Measurements from ENCODE around the gene RAE1.

RAE1 gene

GRCh38 chr20:57404419-57405072 lies 53.5 kb downstream of the RAE1 start:
- TF ChIP-seq NFIC (IDR thresholded peaks at IDR 0.05) (no peak), USF1 (IDR thresholded peaks at IDR 0.05) (no peak), TEAD4 (IDR thresholded peaks at IDR 0.05) (no peak), YY1 (IDR thresholded peaks at IDR 0.05; ENCODE audit: low read depth) (no peak), TCF12 (IDR thresholded peaks at IDR 0.05; ENCODE audit: low read depth) (no peak), REST (IDR thresholded peaks at IDR 0.05; ENCODE audit: low read depth) (no peak), ZBTB7A (IDR thresholded peaks at IDR 0.05; ENCODE audit: low read depth) (no peak), RAD21 (IDR thresholded peaks at IDR 0.05; ENCODE audit: low read depth) (no peak), CEBPB (IDR thresholded peaks at IDR 0.05) (no peak), MAX (IDR thresholded peaks at IDR 0.05) (no peak), EP300 (IDR thresholded peaks at IDR 0.05; ENCODE audit: borderline replicate concordance) (no peak), FOXM1 (IDR thresholded peaks at IDR 0.05; ENCODE audit: borderline replicate concordance, low read depth) (no peak), EGR1 (IDR thresholded peaks at IDR 0.05) (no peak), TAF1 (IDR thresholded peaks at IDR 0.05; ENCODE audit: low read depth) (no peak), CREB1 (IDR thresholded peaks at IDR 0.05; ENCODE audit: low read depth) (no peak)

DNA sequence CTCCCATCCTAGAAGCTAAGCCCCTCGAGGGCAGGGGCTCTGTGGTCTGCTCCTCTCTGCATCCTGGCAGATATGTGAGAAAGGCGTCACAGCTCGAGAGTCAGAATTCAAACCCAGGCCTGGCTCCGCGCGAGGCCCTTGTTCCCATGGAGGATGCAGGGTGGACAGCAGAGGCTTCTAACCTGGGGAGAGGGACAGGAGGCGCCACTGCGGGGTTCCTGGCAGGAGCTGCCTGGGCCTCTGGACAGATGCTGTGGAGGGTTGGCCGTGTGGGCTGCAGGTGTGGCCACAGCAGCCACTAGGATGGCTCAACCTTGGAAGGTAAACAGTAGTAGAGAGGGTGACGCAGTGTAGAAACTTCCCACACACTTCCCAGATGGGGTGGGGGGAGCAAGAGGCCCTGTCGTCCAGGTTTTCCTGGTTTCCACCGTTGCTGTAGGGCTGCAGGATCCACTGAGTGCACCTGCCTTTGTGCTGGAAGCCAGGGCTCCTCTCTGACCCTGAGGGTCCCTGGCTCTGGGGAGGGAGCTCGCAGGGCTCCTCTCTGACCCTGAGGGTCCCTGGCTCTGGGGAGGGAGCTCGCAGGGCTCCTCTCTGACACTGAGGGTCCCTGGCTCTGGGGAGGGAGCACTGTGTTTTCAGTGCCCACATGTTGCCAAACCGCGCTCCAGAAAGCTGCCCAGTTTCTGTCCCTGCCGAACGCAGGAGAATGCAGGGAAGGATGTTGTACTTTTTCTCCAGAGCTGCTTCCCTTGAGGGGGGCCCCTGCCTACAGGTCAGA lies 54.4 kb downstream of the RAE1 start:
- TF ChIP-seq TCF12 (IDR thresholded peaks at IDR 0.05; ENCODE audit: low read depth), result no peak

DNA sequence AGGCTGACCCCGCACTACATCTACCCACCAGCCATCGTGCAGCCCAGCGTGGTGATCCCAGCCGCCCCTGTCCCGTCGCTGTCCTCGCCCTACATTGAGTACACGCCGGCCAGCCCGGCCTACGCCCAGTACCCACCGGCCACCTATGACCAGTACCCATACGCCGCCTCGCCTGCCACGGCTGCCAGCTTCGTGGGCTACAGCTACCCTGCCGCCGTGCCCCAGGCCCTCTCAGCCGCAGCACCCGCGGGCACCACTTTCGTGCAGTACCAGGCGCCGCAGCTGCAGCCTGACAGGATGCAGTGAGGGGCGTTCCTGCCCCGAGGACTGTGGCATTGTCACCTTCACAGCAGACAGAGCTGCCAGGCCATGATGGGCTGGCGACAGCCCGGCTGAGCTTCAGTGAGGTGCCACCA lies 56.5 kb downstream of the RAE1 start:
- TF ChIP-seq FOXM1 (IDR thresholded peaks at IDR 0.05; ENCODE audit: borderline replicate concordance, low read depth) (no peak), TCF12 (IDR thresholded peaks at IDR 0.05; ENCODE audit: low read depth) (no peak), EGR1 (IDR thresholded peaks at IDR 0.05) (no peak), CREB1 (IDR thresholded peaks at IDR 0.05; ENCODE audit: low read depth) (no peak), REST (IDR thresholded peaks at IDR 0.05; ENCODE audit: low read depth) (no peak), USF1 (IDR thresholded peaks at IDR 0.05) (no peak), EP300 (IDR thresholded peaks at IDR 0.05; ENCODE audit: borderline replicate concordance) (no peak), CEBPB (IDR thresholded peaks at IDR 0.05) (no peak), TEAD4 (IDR thresholded peaks at IDR 0.05) (no peak), TAF1 (IDR thresholded peaks at IDR 0.05; ENCODE audit: low read depth) (no peak), NFIC (IDR thresholded peaks at IDR 0.05) (no peak), ZBTB7A (IDR thresholded peaks at IDR 0.05; ENCODE audit: low read depth) (no peak), YY1 (IDR thresholded peaks at IDR 0.05; ENCODE audit: low read depth) (no peak), MAX (IDR thresholded peaks at IDR 0.05) (no peak), RAD21 (IDR thresholded peaks at IDR 0.05; ENCODE audit: low read depth) (no peak)

DNA sequence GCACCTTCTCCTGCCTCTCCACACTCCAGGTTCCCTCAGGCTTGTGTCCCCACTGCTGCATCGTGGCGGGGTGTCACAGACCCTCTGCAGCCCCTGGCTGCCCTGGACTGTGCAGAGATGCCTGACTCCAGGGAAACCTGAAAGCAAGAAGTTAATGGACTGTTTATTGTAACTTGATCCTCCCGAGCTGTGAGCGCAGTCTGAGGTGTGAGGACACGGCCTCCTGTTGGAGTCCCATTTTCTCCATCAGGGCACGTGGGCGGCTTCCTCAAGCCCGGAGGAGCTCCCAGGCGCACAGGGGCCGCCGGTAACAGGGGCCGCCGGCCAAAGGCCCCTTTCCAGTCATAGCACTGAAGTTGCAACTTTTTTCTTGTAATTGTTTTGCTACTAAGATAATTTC lies 57.1 kb downstream of the RAE1 start:
- TF ChIP-seq MAX (IDR thresholded peaks at IDR 0.05), result peak; percentile 88
- TF ChIP-seq CEBPB (IDR thresholded peaks at IDR 0.05), result no peak
- no peak for TF ChIP-seq YY1 (IDR thresholded peaks at IDR 0.05; ENCODE audit: low read depth)
- TF ChIP-seq FOXM1 (IDR thresholded peaks at IDR 0.05; ENCODE audit: borderline replicate concordance, low read depth), result no peak
- TF ChIP-seq TAF1 (IDR thresholded peaks at IDR 0.05; ENCODE audit: low read depth), result no peak
- TF ChIP-seq EP300 (IDR thresholded peaks at IDR 0.05; ENCODE audit: borderline replicate concordance), result no peak

GRCh38 chr20:57408536-57409233 lies 57.6 kb downstream of the RAE1 start:
- TF ChIP-seq NFIC (IDR thresholded peaks at IDR 0.05), result no peak
- TF ChIP-seq YY1 (IDR thresholded peaks at IDR 0.05; ENCODE audit: low read depth), result no peak
- no peak for TF ChIP-seq TEAD4 (IDR thresholded peaks at IDR 0.05)
- no peak for TF ChIP-seq TAF1 (IDR thresholded peaks at IDR 0.05; ENCODE audit: low read depth)
- no peak for TF ChIP-seq EP300 (IDR thresholded peaks at IDR 0.05; ENCODE audit: borderline replicate concordance)
- no peak for TF ChIP-seq RAD21 (IDR thresholded peaks at IDR 0.05; ENCODE audit: low read depth)
- no peak for TF ChIP-seq FOXM1 (IDR thresholded peaks at IDR 0.05; ENCODE audit: borderline replicate concordance, low read depth)
- no peak for TF ChIP-seq CEBPB (IDR thresholded peaks at IDR 0.05)
- no peak for TF ChIP-seq USF1 (IDR thresholded peaks at IDR 0.05)
- TF ChIP-seq MAX (IDR thresholded peaks at IDR 0.05), result no peak
- no peak for TF ChIP-seq TCF12 (IDR thresholded peaks at IDR 0.05; ENCODE audit: low read depth)
- TF ChIP-seq ZBTB7A (IDR thresholded peaks at IDR 0.05; ENCODE audit: low read depth), result no peak
- no peak for TF ChIP-seq EGR1 (IDR thresholded peaks at IDR 0.05)
- TF ChIP-seq CREB1 (IDR thresholded peaks at IDR 0.05; ENCODE audit: low read depth), result no peak
- no peak for TF ChIP-seq REST (IDR thresholded peaks at IDR 0.05; ENCODE audit: low read depth)
